Sigmoid colon (tissue), 7 donors: ENCODE data around the gene TPX2. TPM values are rescaled to one million over a fixed set of nuclear protein-coding genes. Genes with fewer than 3 reads are reported as not detected.

Experiments
- DNase-seq: peaks from one replicate; pipeline ENCODE4 v3.0.0-alpha.2; 2019
- H3K27ac ChIP-seq, 4 donors: fragments of 200-600 bp; sonication (generic); one replicate each; pipeline ENCODE4 v1.5.1; 2016 to 2019; ENCODE audit warnings: mild to moderate bottlenecking in 1 of 4
- H3K27me3 ChIP-seq, 3 donors: fragments of 200-600 bp; sonication (generic); one replicate each; pipeline ENCODE4 v1.5.1; 2019; ENCODE audit warnings: mild to moderate bottlenecking in 1 of 3
- H3K36me3 ChIP-seq, 4 donors: fragments of 200-600 bp; sonication (generic); one replicate each; pipeline ENCODE4 v1.5.1; 2016 to 2019
- H3K4me1 ChIP-seq, 4 donors: fragments of 200-600 bp; sonication (generic); one replicate each; pipeline ENCODE4 v1.5.1; 2017 to 2019
- H3K4me3 ChIP-seq, 4 donors: fragments of 200-600 bp; sonication (generic); one replicate each; pipeline ENCODE4 v1.5.1; 2017 to 2019; ENCODE audit warnings: mild to moderate bottlenecking in 2 of 4, moderate library complexity in 1 of 4
- H3K9me3 ChIP-seq, 4 donors: fragments of 200-600 bp in 3 of 4; sonication (generic) in 3 of 4; one replicate each; pipeline versions ENCODE4 v1.5.1 to v1.6.1; 2013 to 2019
- EP300 ChIP-seq, 4 donors: sonication (generic); formaldehyde crosslinking; IDR thresholded peaks; one replicate each; pipeline ENCODE4 v1.6.1; 2017; ENCODE audit warnings: antibody characterized with exemption in 4 of 4
- POLR2A ChIP-seq, 2 donors: fragments of 450-650 bp; IDR thresholded peaks; one replicate each; pipeline ENCODE4 v1.6.1; 2016; ENCODE audit warnings: antibody characterized with exemption in 2 of 2, mild to moderate bottlenecking in 2 of 2, moderate library complexity in 2 of 2
- POLR2AphosphoS5 ChIP-seq, 4 donors: sonication (generic); formaldehyde crosslinking; IDR thresholded peaks; one replicate each; pipeline ENCODE4 v1.6.1; 2017; ENCODE audit warnings: antibody characterized with exemption in 4 of 4
- WGBS, 2 donors: extraction: QIAGEN DNeasy Blood & Tissue Kit; methylation state at CpG; one replicate each; pipeline ENCODE4 v1.1.7; 2013; 5-methylcytosine and 5-hydroxymethylcytosine counted together
- intact Hi-C: fragments of 100-400 bp; cut with DNase I; formaldehyde crosslinking; loops from one replicate; pipeline ENCODE4 v1.15.1; 2023
- polyA plus RNA-seq, 3 donors: library from polyadenylated mRNA; stranded (reverse); fragments of 200-250 nt; gene quantifications; one replicate each; pipeline ENCODE4 v1.2.3, GENCODE V29; 2013
- total RNA-seq, 4 donors: library from RNA; depleted of rRNA; stranded (reverse); fragments of >200 nt; gene quantifications; one replicate each; pipeline ENCODE4 v1.1.0, GENCODE V29; 2016
- TF ChIP-seq, protein P1 (sequence below), 4 experiments: fragments of 450-650 bp in 3 of 4; fragments of 200-600 bp in 1 of 4; IDR thresholded peaks; one replicate each; pipeline ENCODE4 v1.5.1; 2016 to 2019; ENCODE audit warnings: antibody characterized with exemption in 4 of 4, mild to moderate bottlenecking in 3 of 4, moderate library complexity in 2 of 4
- donor health status: healthy with polysubstance abuse.
- donor health status: Bipolar disorder and iron deficiency.
- donor health status: healthy.

Gene TPX2
- total and polyA plus RNA-seq, 7 donors = 0.36 to 24.0 (median 2.4) TPM; not detected in 2

DNA sequence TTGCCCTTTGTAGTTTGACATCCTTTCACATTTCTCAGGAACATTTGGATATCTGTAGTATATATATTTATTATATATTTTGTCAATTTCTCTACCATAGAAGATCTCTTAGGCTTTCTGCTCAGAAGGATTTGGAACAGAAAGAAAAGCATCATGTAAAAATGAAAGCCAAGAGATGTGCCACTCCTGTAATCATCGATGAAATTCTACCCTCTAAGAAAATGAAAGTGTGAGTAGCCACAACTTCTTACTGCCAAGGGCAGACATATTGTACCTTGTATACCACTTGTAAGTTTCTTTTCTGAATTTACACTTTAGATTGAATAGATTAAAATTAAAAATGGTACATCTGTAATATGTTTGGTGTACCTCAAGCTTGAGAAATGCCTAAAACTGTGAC, 31.2 kb downstream of the TPX2 start:
- H3K4me3 ChIP-seq = no peak overlapping the region

DNA sequence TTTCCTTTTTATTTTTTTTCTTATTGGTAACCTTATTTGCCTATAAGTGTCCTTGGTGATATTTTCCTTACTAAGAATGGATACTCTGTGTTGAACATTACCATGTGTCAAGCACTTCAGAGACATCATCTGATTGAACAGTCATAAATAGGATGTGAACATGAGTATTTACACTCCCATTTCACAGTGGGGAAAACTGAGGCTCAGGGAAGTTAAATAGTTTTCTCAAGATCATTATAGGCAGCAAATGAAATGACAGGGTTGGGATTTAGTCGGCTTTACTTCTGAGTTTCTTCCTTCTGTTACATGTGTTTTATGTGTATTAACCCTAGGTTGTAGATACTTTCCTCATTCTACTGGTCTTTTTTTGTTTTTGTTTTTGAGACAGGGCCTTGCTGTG, 35.3 kb downstream of the TPX2 start:
- Histone ChIP-seq H3K36me3 (no peaks in the 10 kb centered on the region), H3K27ac (no peak overlapping the region), H3K4me3 (no peak overlapping the region), H3K4me1 (no peaks in the 10 kb centered on the region), H3K27me3 (no peaks in the 10 kb centered on the region), H3K9me3 (no peaks in the 10 kb centered on the region)
- WGBS, 2 donors = 94% methylated on average over 1 of the region's 1 CpG
- TF ChIP-seq, protein P1, sequence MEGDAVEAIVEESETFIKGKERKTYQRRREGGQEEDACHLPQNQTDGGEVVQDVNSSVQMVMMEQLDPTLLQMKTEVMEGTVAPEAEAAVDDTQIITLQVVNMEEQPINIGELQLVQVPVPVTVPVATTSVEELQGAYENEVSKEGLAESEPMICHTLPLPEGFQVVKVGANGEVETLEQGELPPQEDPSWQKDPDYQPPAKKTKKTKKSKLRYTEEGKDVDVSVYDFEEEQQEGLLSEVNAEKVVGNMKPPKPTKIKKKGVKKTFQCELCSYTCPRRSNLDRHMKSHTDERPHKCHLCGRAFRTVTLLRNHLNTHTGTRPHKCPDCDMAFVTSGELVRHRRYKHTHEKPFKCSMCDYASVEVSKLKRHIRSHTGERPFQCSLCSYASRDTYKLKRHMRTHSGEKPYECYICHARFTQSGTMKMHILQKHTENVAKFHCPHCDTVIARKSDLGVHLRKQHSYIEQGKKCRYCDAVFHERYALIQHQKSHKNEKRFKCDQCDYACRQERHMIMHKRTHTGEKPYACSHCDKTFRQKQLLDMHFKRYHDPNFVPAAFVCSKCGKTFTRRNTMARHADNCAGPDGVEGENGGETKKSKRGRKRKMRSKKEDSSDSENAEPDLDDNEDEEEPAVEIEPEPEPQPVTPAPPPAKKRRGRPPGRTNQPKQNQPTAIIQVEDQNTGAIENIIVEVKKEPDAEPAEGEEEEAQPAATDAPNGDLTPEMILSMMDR (IDR thresholded peaks at IDR 0.05) = no peak
- no peak for TF ChIP-seq POLR2A (IDR thresholded peaks at IDR 0.05)
- TF ChIP-seq POLR2AphosphoS5 (IDR thresholded peaks at IDR 0.05) = no peak
- TF ChIP-seq EP300 (IDR thresholded peaks at IDR 0.05) = no peak
- intact Hi-C loops = no loop called here
- DNase-seq = no peak

More for the DNA sequence above, 31.2 kb downstream of the TPX2 start:
- no peak overlapping the region for H3K27ac ChIP-seq
- no peaks in the 10 kb centered on the region for H3K9me3 ChIP-seq
- H3K27me3 ChIP-seq = no peaks in the 10 kb centered on the region
- WGBS, 2 donors = 52 to 79% methylated on average over 1 of the region's 1 CpG
- H3K4me1 ChIP-seq = no peaks in the 10 kb centered on the region
- no peaks in the 10 kb centered on the region for H3K36me3 ChIP-seq
- intact Hi-C loops = no loop called here
- TF ChIP-seq EP300 (IDR thresholded peaks at IDR 0.05) (no peak), POLR2AphosphoS5 (IDR thresholded peaks at IDR 0.05) (no peak), POLR2A (IDR thresholded peaks at IDR 0.05) (no peak)
- TF ChIP-seq, protein P1 (IDR thresholded peaks at IDR 0.05) = no peak
- no peak for DNase-seq

DNA sequence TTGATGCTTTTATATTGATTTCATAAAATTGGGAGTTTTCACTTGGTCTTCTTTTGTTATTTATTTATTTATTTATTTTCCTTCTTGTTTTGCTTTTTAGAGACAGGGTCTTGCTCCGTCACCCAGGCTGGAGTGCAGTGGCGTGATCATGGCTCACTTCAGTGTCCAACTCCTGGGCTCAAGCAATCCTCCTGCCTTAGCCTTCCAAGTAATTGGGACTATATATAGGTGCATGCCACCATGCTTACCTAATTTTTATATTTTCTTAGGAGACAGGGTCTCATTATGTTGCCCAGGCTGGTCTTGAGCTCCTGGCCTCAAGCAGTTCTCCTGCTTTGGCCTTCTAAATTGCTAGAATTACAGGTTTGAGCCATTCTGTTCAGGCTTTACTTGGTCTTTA, 41.7 kb downstream of the TPX2 start:
- Histone ChIP-seq H3K36me3 (no peaks in the 10 kb centered on the region), H3K27me3 (no peaks in the 10 kb centered on the region), H3K27ac (no peak overlapping the region), H3K4me1 (no peaks in the 10 kb centered on the region), H3K9me3 (no peaks in the 10 kb centered on the region), H3K4me3 (no peak overlapping the region)
- TF ChIP-seq, protein P1 (IDR thresholded peaks at IDR 0.05) = no peak
- no peak for TF ChIP-seq POLR2A (IDR thresholded peaks at IDR 0.05)
- TF ChIP-seq EP300 (IDR thresholded peaks at IDR 0.05) = no peak
- TF ChIP-seq POLR2AphosphoS5 (IDR thresholded peaks at IDR 0.05) = no peak
- intact Hi-C loops = no loop called here
- no peak for DNase-seq
- WGBS, 2 donors = 96% methylated on average over 2 of the region's 2 CpGs

DNA sequence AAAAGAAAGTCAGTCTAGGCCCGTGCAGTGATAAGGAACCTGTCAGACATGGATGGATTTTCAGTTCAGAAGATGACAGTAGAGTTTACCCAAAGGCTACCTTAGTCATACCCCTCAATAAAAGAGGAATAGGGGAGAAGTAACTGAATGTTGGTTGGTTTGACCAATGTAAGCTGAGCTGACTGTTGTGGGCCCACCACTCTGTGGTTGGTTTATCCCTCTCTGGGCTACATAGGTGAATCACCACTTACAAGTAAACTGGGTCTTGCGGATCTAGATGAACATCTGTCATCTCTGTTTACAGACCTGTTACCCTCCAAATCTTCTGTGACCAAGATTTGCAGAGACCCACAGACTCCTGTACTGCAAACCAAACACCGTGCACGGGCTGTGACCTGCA, 42.9 kb downstream of the TPX2 start:
- 98 to 99% methylated on average over 4 of the region's 4 CpGs for WGBS, 2 donors
- H3K4me1 ChIP-seq = no peaks in the 10 kb centered on the region
- no peak overlapping the region for H3K4me3 ChIP-seq
- DNase-seq = no peak
- intact Hi-C loops = no loop called here
- H3K27me3 ChIP-seq = no peaks in the 10 kb centered on the region
- H3K27ac ChIP-seq = no peak overlapping the region
- H3K36me3 ChIP-seq = no peaks in the 10 kb centered on the region
- no peaks in the 10 kb centered on the region for H3K9me3 ChIP-seq
- TF ChIP-seq EP300 (IDR thresholded peaks at IDR 0.05) = no peak
- TF ChIP-seq, protein P1 (IDR thresholded peaks at IDR 0.05) = no peak
- no peak for TF ChIP-seq POLR2AphosphoS5 (IDR thresholded peaks at IDR 0.05)
- no peak for TF ChIP-seq POLR2A (IDR thresholded peaks at IDR 0.05)

DNA sequence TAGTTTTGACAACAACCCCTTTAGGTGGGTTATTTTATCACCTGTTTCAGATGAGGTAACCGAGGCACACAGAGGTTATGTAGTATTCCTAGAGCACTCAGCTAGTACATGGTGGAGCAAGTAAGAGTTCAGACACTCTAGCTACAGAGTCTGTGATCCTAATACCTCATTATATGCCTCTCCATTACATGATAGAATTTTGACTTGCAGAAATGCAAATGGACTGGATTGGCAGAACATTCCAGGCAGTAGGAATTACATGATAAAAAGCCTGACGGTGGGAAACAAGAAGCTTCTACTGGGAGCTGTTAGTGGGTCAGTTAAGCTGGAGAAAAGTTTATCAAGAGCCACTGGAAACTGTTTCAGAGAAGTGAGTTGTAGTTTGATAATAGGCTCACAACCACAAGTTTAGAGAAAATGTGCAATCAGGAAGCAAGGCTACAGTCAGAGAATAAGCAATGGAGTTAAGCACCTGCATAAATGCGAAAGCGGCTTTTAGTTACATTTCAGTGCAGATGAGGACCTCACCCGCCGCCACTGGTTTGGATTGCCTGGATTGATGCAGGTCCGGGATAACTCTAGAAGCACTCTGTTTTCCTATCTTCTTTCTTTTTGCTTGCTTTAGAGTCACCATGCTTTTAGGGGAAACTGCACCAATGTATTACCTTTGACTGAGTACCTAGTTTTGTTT, 45.4 kb downstream of the TPX2 start:
- Histone ChIP-seq H3K4me1 (no peaks in the 10 kb centered on the region), H3K27me3 (no peaks in the 10 kb centered on the region), H3K4me3 (no peak overlapping the region), H3K9me3 (no peaks in the 10 kb centered on the region), H3K36me3 (no peaks in the 10 kb centered on the region), H3K27ac (no peak overlapping the region)
- intact Hi-C loops = no loop called here
- WGBS, 2 donors = 98% methylated on average over 7 of the region's 7 CpGs
- TF ChIP-seq POLR2A (IDR thresholded peaks at IDR 0.05) (no peak), EP300 (IDR thresholded peaks at IDR 0.05) (no peak), POLR2AphosphoS5 (IDR thresholded peaks at IDR 0.05) (no peak)
- TF ChIP-seq, protein P1 (IDR thresholded peaks at IDR 0.05) = no peak
- no peak for DNase-seq
